HG03175 (cell line): ENCODE results near the gene MXD1.
A peak's percentile ranks its signal among the peaks of the same experiment; 100 is the strongest.

Experiments used
- ATAC-seq: cut with Tn5 transposase; IDR thresholded peaks from one replicate; pipeline ENCODE4 v1.9.1; 2021; ENCODE audit warnings: mild to moderate bottlenecking, moderate library complexity; ENCODE audit not compliant: unreplicated experiment

MXD1 gene

DNA sequence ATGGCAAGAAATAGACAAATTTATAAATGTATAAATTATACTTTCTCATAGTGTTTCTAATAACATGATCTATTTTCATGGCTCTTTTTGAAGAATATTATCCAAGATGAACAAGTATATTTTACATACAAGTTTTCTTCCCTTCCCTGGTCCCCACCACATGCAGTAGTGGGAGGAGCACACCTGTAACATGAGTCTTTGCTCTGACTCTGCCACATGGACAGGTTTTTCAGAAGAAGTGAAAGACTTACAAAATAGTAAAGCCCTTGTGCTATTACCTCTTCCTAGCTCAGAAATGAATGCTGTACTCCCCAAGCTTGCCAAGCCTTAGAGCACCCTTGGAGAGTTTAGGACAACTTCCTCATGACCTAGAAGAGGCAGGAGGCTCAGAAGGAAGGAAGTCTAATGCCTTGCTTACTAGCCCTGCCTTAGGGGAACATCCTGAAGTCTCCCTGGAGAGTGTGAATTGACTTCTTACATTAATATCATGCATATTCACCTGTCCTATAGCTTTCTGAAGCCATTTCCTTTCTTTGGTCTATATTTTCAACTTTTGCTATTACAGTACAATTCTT is 18.4 kb downstream of the MXD1 start:
- no peak for ATAC-seq

DNA sequence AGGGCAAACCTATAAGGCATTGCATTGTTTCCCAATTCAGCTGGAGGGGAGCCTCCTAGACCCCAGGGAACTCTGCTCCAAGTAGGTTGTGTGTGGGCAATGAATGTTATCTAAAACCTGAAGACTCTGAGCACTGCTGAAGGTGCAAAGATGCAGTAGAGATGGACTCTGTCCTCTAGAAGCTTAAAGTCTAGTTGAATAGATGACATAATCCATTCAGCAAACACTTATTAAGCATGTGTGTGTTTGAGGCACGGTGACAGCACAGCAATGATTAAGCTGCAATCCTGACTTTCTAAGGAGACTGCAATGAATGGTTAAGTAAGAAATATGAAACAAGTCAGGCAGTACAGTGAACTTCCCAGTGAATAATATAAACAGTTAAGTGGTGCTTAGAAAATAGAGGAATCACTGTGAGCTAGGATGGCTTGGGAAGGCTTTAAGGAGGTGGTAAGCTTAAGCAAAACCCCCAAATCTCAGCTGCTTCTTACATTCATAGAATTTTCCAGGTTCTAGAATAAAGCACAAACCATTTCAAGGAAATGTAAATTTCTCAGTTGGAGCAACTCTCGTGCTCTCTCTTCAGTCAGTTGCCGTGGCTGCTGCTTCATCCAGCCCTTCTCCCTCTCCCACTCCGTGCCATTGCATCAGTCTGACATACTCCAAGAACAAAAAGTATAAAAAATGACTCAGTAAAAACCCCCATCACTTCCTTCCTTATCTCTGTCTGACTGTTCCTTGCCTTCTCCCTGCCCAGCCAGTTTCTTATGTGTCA is 19.1 kb downstream of the MXD1 start:
- ATAC-seq, result no peak

DNA sequence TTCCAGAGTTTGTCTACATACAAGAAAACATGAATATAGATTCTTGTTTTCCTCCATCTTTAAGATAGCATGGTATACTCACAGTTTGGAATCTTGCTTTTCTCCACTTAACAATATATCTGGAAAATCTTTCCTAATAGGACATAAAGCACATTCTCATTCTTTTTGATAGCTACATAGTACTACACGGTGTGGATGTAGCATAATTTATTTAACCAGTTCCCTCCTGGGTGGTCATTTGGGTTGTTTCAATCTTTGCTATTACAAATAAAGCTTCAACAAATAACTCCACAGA is 19.7 kb downstream of the MXD1 start:
- ATAC-seq, result no peak

DNA sequence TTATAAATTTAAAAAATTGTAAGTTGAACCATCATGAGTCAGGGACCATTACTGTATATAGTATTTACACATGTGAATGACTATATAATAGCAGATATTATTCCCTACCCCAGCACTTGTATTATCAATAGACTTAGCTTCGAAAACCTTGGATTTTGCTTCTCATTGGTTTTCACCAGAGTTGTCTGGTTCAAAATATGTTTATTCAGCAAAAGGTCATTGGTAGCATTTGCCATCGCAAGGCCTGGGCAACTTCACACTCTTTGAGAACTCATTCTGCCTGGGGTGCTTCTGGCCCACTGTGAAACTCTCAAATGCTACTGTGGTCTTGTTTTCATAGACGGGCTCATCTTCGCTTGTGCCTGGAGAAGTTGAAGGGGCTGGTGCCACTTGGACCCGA is 20.1 kb downstream of the MXD1 start:
- ATAC-seq, result no peak

DNA sequence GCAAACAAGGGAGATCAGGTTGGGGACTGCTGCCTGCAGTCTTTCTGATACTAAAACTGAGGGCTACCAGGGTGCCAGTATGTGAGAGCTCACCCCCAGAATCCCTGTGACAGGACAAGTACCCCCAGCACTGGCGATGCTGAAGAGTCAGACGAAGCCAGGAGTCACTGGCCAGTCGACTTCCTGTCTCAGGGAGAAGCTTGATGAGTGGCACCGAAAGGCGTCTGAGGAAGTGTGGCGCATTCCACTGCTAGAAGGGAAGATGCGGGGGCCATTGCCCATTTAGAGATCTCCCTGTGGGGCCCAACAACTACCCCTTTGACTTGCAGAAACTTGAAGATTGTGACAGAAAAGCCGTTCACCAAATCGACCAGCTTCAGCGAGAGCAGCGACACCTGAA is 22.0 kb downstream of the MXD1 start:
- no peak for ATAC-seq

DNA sequence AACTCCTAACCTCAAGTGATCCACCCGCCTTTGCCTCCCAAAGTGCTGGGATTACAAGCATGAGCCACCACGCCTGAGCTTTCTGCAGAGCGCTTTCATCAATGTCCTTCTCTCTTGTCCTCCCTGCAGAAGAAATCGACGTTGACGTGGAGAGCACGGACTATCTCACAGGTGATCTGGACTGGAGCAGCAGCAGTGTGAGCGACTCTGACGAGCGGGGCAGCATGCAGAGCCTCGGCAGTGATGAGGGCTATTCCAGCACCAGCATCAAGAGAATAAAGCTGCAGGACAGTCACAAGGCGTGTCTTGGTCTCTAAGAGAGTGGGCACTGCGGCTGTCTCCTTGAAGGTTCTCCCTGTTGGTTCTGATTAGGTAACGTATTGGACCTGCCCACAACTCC is 23.1 kb downstream of the MXD1 start:
- no peak for ATAC-seq

DNA sequence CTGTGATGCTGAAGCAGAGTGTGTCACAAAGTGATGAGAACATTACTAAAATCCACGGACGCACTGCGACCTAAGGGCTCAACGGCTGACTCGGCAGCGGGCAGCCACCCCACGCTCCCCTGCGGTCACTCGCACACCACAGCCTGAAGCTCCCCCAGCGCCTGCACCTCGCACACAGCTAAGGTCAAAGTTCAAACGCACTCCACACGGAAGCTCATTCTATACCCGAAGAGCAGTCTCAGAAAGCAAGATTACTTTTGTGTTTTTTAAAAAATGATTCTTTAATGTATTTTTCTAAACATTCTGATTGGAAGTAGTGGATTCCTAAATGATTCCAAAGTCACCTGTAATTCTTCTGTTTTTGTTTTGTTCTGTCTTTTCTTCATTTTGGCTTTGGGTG is 24.8 kb downstream of the MXD1 start:
- ATAC-seq, result no peak

DNA sequence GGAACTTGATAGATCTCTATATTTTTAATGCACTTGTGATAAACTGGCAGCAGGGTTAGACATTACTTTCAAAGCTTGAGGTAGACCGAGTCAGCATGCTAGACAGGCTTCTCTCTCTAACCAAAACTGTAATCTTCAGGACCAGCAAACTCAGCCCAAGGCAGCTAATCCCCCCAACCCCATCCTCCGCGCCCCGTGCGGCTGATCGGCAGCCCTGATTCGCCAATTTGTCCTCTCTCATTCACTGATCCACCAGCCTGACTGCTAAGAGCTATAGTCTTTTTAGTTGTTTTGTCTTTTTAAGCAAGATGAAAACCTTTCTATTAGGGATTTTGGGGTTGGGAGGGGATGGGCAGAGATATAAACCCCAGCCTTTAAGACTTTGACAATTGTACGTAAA is 25.8 kb downstream of the MXD1 start:
- ATAC-seq, result no peak

DNA sequence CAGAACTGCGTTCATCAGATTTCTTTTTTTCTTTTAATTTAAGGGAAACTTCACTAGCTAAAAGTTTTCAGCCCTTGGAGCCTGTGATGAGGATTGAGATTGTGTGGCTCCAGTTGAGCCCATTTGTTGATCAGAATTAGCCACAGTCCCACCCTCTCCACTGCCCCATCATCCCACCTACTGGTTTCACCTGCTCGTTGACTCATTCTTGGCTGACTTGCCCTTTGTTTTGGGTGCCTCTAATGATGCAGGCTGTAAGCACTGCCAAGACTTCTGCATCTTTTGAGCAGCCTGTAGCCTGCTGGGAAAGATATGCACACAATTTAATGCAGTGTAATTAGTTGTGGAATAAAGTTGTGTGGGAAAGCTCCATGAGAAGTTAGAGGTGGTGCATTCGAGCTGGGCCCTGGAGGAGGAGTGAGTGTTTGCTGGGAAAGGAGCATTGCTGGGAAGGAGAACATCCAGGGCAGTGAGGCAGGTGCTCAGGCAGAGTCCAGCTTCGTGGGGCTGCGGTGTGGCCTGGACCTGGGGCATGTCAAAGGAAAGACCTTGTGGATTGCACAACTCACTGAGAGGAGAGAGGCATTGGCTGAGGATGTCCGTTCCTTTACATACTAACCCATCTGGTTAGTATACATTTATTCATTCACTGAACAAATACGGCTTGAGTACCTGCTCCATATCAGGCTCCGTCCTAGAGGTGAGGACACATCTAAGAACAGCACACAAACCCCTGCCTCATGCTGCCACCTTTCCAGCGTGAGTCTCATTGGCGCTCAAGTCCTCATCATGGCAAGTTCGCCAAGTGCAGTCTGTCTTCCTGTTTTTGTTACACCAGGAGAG is 28.3 kb downstream of the MXD1 start:
- no peak for ATAC-seq

DNA sequence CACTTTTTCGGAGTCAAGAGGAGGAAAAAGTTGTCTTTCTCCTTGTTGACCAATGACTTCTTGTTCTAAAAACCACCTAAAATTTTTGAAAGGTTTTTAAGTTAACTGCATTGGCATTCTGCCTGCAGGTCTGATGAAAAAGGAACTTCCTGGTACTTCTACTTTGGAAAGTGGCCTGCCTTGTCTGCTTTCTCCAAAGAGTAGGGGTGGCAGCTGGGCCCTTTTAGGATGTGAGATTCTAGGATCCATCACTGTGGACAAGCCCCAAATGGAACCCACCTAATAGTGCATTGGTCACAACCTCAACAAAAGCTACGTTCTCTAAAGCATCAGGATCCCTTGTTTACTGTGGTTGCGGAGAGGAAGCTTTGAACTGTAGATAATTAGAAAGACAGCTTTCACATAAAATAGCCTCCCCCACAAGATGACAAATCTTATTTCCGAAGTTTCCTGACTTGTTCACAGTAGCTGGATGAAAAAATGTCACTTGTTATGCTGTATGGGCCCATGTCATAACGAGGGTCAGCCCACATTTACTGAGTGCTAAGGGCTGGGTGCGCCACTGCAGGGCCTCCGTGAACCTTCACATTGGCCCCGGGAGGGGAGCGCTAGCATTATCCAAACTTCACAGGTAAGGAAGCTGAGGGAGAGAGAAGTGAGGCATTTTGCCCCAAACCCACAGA is 29.1 kb downstream of the MXD1 start:
- ATAC-seq, result no peak

DNA sequence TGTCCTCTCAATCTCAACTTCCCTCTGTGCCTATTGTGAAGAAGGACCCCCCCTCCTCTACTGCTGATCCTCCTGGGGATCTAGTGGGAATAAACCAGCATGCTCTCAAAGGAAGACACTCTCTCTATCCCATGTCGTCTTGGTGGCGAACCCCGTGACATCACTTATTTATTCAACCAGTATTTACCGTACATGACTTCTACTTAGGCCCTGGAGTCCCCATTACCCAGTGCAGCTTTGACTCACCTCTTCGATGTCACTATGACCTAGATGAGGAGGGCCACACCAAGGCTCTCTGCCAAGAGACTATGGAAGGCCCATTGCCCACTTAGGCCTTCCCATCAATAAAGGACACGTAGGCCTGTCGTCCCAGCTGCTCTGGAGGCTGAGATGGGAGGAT is 29.8 kb downstream of the MXD1 start:
- ATAC-seq, result no peak

DNA sequence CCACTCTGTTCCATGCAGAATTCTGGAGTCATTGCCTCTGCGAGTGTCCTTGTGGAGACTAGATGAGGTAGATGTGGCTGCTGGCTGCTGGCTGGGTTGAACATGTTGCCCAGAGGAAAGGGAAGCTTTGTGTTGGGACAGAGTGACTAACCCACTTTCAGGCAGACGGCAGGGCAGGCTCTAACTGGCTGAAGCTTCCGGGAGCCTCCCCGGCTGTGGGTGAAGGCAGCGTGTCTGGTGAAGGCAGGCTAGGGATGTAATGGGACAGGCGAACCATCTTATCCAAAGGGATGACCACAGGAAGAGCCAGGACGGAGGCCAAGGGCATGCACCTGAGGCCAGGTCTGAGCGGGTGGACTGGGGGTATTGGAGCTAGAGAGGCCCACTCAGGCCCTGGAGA is 30.5 kb downstream of the MXD1 start:
- no peak for ATAC-seq

DNA sequence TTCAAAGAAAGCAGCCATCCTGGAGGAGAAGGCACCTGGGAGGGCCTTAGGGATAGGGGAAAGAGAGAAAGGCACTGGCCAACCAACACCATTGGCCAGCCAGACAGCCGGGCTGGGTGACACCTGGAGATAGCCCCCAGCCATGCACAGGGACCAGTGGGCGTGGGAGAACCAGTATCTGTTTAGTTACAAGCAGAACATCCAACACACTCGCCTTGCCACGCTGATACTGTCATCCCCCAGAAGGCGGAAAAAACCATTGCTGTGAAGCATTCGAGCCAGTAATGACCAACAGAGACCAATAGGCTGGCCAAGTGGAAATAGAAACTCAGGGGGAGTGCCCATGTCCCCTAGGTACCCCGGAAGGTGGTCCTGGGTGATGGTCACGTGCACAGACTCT is 31.0 kb downstream of the MXD1 start:
- no peak for ATAC-seq

DNA sequence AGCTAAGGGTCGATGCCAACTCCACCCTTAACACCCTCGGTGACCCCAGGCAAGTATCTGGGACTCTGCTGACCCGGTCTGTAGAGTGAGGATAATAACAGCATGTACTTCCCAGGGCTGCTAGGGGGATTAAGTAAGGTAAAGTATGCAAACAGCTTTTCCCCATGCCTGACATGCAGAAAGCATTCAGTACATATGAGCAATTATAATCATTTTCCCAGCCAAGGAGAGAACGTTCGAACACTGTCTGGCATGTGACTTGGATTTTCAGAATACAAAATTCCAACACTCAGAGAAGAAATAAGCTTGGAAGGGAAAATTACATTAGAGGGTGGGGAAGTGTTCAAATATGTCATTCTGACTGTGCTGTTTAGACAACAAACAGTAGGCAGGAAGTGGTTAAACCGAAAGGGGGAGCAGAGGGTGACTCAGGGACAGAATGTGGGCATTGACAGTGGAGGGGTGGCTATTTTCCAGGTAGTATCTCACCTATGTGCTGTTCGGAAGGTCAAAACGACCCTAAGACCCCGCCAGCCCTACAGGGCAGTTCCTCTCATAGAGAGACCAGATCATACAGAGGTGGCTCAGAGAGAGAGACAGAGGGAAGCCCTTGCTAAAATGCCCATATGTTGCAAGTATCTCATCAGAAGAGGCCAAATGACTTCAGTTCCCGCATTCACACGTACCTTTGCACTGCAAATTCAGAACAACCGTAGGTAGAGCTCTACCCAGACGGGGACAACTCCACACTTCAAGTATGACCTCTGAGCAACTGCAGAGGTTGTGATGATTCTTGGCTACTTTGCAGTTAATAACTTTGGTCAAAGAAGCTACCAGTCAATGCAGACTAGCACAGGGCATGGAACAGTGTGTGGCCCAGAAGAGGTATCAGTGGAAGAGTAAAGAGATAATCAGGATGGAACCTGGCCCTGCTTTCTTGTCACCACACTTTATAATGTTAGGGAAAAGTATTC is 31.7 kb downstream of the MXD1 start:
- ATAC-seq, result peak; percentile 88

DNA sequence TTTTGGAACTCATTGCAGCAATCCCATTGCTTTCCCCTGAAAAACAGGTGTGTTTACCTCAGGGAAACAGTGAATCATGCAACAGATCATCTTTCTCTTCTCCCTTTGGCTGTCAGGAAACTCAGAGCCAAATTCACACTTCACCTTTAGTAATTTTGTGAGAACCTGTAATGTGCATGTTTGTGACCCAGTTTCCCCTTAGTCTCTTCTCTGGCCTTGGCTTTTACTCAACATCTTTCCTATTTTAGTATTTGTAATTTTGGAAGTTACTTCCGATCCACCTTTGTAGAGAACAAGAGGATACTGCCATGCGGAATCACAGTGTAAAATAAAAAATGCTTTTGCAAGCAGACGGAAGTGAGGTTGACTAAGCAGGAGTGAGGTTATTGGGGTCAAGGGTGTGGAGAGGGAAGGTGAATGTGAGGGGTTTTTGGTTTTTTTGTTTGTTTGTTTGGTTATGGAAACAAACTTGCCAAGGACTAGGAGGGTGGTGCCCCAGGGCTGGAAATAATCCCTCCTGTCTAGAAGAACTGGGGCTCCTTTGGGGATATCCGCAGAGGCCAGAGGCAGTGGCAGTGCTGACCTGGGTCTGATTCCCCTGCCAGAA is 32.5 kb downstream of the MXD1 start:
- ATAC-seq, result no peak

DNA sequence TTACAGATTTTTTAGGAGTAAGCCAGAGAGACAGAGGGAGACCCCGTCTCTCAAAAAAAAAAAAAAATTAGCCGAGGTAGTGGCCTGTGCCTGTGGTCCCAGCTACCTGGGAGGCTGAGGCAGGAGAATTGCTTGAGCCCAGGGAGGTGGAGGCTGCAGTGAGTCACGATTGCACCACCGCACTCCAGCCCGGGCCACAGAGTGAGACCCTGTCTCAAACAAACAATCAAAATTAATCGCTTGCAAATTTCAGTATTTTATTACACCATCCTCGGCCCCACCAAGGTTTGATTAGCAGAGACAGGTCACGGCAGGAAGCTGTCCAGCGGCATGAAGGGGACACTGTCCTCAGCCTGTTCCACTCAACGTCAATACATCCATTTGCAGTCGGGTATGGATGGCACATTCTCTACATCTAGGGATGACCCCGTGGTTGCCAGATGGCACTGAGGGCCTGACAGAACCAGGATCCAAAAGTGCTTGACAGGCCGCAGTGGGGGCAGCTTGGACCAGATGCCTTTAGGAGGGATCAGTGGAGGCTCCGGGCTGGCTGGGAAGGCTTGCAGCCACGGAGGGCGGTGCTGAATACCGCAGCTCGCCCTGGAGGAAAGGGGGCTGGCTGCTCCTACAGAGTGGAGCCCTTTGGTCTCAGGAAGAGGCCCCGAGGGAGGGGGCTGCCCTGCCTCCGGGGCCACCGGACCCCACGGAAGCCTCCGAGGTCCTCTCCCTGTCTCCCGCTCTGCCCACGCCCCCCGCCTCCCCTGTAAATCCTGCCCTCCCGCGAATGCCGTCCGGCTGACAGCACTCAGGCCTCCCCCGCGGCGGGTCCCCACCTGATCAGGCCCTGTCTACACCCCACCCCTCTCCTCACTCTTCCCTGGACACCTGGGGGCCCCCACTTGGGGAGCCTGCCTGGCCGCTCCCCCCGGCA is 33.4 kb downstream of the MXD1 start:
- ATAC-seq, result no peak

DNA sequence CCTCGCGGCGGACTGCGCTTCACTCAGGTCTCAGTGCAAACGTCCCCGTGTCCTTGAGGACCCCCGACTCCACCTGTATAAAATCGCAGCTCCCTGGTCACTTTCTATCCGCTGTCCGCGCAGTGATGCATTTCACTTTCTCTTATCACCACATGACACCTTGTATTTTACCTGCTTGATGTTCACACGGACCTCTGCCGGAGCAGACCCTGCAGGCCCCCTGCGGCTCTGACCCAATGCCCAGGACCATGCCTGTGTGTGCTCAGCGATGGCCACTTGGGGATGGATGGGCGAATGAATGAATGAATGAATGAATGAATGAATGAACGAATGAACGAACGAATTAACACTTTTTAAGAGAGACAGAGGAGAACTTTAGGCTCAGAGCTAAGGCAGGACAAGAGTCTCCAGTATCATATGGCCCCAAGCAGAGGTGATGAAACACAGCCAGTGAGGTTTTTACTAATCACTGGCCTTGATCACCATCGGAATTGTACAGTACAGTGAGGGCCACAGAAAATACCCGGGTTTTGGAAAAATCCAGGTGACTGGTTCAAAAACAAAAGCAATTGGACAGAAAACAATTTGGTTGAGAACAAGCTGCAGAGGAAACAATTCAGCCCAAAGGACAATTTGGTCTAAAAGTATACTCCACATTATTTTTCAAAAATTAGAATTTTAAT is 34.2 kb downstream of the MXD1 start:
- no peak for ATAC-seq

DNA sequence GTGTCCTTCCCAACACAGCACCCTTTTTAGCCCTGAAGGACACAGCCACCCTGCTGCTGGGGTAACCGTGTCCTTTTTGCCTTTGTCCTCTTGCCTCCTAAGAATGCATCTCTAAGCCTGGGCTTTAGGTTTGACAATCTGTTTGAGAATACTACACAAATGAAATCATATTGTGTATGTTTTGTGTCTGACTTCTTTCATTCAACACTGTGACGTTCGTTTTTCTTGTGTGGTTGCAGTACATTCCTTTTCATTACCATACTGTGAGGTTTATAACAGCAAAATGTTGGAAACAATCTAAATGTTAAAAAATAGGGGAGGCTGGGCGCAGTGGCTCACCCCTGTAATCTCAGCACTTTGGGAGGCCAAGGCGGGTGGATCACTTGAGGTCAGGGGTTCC is 35.3 kb downstream of the MXD1 start:
- ATAC-seq, result no peak
